Left ventricle myocardium inferior (tissue), 1 donor: Measurements from ENCODE around the gene DCTD. TPM values are rescaled to one million over a fixed set of nuclear protein-coding genes. Genes with fewer than 3 reads are reported as not detected.

ENCODE experiments used
- DNase-seq: peaks from one replicate; pipeline ENCODE4 v3.0.0-alpha.2; 2020
- H3K27ac ChIP-seq: fragments of 200-600 bp; replicated peaks from 2 replicates; pipeline ENCODE4 v1.8.0; 2021
- H3K27me3 ChIP-seq: fragments of 200-600 bp; 2 replicates; pipeline ENCODE4 v1.8.0; 2021; ENCODE audit warnings: low read depth
- H3K36me3 ChIP-seq: fragments of 200-600 bp; 2 replicates; pipeline ENCODE4 v1.8.0; 2021
- H3K4me1 ChIP-seq: fragments of 200-600 bp; 2 replicates; pipeline ENCODE4 v1.8.0; 2021
- H3K4me3 ChIP-seq: fragments of 200-600 bp; 2 replicates; pipeline ENCODE4 v1.8.0; 2021; ENCODE audit warnings: mild to moderate bottlenecking, moderate library complexity
- H3K9me3 ChIP-seq: fragments of 200-600 bp; replicated peaks from 2 replicates; pipeline ENCODE4 v1.8.0; 2021
- intact Hi-C: fragments of 100-400 bp; cut with micrococcal nuclease; formaldehyde crosslinking; loops from one replicate; pipeline ENCODE4 v1.11.0; 2022
- total RNA-seq: library from RNA; stranded (reverse); fragmentation: NEBNext Ultra II Directional; extraction: Animal tissue kit (Norgen Biotek cat#: 25700); gene quantifications from one replicate; pipeline ENCODE4 v1.2.1, GENCODE V29; 2021
- TF ChIP-seq, protein P1 (sequence below): fragments of 200-600 bp; IDR thresholded peaks from 2 replicates; pipeline ENCODE4 v1.8.0; 2021; ENCODE audit warnings: antibody characterized with exemption, mild to moderate bottlenecking, borderline replicate concordance
- donor health status: DM: no; HTN: yes; CAD: no; lungs with severe emphysema.

The DCTD gene
- total RNA-seq, 1 donor from 2014 or later, result 44.2 TPM

DNA sequence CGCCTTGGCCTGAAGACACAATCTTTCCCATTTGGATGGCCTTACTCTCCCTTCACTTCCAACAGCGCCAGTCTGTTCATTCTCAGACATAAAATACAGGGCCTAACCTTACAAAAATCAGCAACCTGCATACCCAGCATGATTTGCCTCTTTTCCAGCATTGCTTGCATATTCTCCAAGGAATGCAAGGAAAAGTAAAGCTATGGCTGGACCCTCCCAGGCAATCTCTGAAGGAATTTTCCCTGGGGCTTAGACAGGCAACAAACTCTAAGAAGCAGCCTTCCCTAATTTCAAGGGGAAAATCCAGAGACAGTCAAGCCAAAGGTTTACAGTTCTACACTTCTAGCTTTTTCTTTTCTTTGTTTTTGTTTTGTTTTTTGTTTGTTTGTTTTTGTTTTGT, 3.6 kb downstream of the DCTD start:
- TF ChIP-seq, protein P1, sequence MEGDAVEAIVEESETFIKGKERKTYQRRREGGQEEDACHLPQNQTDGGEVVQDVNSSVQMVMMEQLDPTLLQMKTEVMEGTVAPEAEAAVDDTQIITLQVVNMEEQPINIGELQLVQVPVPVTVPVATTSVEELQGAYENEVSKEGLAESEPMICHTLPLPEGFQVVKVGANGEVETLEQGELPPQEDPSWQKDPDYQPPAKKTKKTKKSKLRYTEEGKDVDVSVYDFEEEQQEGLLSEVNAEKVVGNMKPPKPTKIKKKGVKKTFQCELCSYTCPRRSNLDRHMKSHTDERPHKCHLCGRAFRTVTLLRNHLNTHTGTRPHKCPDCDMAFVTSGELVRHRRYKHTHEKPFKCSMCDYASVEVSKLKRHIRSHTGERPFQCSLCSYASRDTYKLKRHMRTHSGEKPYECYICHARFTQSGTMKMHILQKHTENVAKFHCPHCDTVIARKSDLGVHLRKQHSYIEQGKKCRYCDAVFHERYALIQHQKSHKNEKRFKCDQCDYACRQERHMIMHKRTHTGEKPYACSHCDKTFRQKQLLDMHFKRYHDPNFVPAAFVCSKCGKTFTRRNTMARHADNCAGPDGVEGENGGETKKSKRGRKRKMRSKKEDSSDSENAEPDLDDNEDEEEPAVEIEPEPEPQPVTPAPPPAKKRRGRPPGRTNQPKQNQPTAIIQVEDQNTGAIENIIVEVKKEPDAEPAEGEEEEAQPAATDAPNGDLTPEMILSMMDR, result no peak
- intact Hi-C loops, result no loop called here
- H3K27me3 ChIP-seq, result no peaks in the 10 kb centered on the region
- DNase-seq, result no peak
- peaks cover 54% of the 10 kb centered on the region for H3K36me3 ChIP-seq
- H3K4me3 ChIP-seq, result no peak overlapping the region
- no peak overlapping the region for H3K27ac ChIP-seq
- no peaks in the 10 kb centered on the region for H3K9me3 ChIP-seq
- peaks cover 31% of the 10 kb centered on the region for H3K4me1 ChIP-seq

DNA sequence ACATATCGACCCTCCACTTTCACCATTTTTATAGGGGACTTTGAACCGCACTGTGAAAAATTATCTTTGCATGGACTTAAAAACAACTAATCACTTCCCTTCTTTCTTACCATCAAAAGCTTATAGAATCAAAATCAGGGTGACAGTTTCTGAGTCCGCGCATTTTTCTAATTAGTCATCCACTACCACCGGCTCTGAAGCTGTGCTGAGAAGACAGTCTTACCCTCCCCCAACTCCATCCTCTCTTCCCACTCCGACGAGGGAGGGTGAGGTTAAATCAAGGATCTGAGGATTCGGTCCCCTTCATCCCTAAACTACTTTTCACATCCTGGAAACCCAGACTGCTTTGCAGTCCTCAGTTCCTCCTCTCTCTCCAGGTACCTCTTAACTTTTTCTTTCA, 4.2 kb downstream of the DCTD start:
- Histone ChIP-seq H3K27ac (no peak overlapping the region), H3K36me3 (peaks cover 58% of the 10 kb centered on the region), H3K27me3 (no peaks in the 10 kb centered on the region), H3K4me3 (no peak overlapping the region), H3K4me1 (peaks cover 26% of the 10 kb centered on the region), H3K9me3 (no peaks in the 10 kb centered on the region)
- intact Hi-C loops, result no loop called here
- TF ChIP-seq, protein P1, result no peak
- DNase-seq, result no peak

DNA sequence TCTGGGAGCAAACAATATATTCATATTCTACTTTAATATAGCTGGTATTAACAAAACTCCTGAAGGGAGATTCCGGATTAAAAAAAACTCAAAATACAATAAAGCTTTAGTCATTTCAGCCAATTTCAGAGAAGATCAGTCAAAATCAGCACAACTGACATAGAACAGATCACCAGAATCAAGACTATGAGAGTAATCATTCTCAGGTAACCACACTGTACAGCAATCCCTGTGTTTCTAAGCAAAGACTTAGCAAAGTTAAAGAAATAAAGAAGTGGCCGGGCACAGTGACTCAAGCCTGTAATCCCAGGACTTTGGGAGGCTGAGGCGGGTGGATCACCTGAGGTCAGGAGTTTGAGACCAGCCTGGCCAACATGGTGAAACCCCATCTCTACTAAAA, 9.1 kb downstream of the DCTD start:
- no peaks in the 10 kb centered on the region for H3K9me3 ChIP-seq
- TF ChIP-seq, protein P1, result no peak
- H3K27me3 ChIP-seq, result no peaks in the 10 kb centered on the region
- no peak for DNase-seq
- H3K36me3 ChIP-seq, result peaks cover 74% of the 10 kb centered on the region
- intact Hi-C loops, result no loop called here
- H3K27ac ChIP-seq, result no peak overlapping the region
- H3K4me3 ChIP-seq, result no peak overlapping the region
- H3K4me1 ChIP-seq, result peaks cover 11% of the 10 kb centered on the region

DNA sequence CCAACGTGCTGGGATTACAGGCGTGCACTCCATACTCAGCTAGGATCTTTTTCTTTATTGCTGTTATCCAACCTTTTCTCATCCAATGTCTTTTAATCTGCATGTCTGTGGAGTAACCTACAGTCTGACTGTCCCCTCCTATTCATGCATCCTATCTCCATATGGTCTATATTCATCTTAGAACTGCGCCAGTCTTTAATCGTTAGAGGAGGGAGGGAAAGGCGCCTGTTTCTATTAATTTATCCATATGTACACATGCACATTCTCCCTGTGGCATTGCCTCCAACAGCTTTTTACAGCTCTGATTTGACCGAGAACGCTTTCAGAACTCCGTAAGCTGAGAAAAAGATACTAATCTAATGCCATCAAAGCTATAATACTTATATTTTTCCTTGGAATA, 9.8 kb downstream of the DCTD start:
- Histone ChIP-seq H3K9me3 (no peaks in the 10 kb centered on the region), H3K4me3 (no peak overlapping the region), H3K36me3 (peaks cover 74% of the 10 kb centered on the region), H3K27ac (no peak overlapping the region), H3K4me1 (peaks cover 11% of the 10 kb centered on the region), H3K27me3 (no peaks in the 10 kb centered on the region)
- intact Hi-C loops, result no loop called here
- TF ChIP-seq, protein P1, result no peak
- no peak for DNase-seq

DNA sequence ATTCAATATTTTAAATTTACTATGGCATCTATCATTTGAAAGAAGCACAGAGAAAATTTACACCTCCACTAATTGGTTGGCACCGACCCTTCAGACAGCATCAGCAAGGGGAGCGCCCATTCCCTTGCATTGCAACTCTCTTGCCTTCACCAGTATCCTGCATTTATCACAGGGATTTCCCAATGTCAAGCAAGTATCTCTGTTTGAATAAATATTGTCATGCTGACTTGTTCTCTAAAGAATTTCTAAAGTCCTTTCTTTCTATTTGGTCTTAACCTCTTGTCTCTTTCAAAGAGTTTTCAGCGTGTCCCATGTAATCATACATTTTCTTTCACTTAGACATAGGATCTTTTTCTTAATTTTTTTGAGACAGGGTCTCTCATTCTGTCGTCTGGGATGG, 10.4 kb downstream of the DCTD start:
- intact Hi-C loops, result no loop called here
- H3K36me3 ChIP-seq, result peaks cover 72% of the 10 kb centered on the region

More for the DNA sequence above, 10.4 kb downstream of the DCTD start:
- DNase-seq, result no peak
- Histone ChIP-seq H3K4me3 (no peak overlapping the region), H3K9me3 (no peaks in the 10 kb centered on the region), H3K27ac (no peak overlapping the region), H3K4me1 (peaks cover 11% of the 10 kb centered on the region), H3K27me3 (no peaks in the 10 kb centered on the region)
- TF ChIP-seq, protein P1, result no peak
